ENCODE measurements around the gene MAP3K8. TPM values are rescaled to one million over a fixed set of nuclear protein-coding genes. Genes with fewer than 3 reads are reported as not detected.
"Not testable (repeated sequence)": the region's sequence is repeated elsewhere in the genome, so short reads cannot be mapped to it uniquely, and the experiment has no call there.

MAP3K8 gene
- total RNA-seq, 1 donor from 2014 or later, result 33.7 TPM

DNA sequence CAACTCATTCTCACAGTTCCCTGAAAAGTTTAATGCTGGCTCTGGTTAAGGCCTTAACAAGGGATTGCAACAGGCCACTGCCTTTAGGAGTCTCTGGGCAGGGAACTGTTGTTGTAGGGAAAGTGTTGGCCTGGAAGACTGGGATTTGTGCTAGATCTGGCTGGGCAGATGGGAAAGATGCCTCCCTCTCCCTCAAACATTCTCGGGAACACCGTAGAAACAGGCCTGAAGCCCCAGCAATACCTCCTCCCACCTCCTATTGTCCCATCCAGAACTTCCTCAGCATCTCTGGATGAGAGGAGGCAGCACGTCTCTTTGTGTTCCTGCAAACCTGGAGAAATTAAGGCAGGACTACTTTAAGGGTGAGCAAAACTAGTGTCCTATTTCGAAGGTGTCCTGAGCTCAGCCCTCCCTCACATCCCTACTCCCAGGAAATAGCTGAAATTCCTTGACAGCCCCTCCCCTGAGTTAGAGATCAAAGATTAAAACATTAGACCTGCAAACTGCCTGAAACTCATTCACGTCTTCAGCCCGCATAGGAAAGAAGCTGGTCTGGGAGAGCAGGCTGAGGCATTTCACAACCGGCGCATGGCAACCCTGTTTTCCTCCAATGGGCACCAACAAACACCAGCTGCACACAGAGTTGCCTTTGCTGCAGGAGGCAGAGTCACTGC lies 10.9 kb upstream of the MAP3K8 start:
- intact Hi-C loops (cut with DNase I), result no loop called here
- H3K27me3 ChIP-seq, result no peaks in the 10 kb centered on the region
- H3K4me1 ChIP-seq, result peaks cover 38% of the 10 kb centered on the region
- no peaks in the 10 kb centered on the region for H3K36me3 ChIP-seq
- TF ChIP-seq, protein P1, sequence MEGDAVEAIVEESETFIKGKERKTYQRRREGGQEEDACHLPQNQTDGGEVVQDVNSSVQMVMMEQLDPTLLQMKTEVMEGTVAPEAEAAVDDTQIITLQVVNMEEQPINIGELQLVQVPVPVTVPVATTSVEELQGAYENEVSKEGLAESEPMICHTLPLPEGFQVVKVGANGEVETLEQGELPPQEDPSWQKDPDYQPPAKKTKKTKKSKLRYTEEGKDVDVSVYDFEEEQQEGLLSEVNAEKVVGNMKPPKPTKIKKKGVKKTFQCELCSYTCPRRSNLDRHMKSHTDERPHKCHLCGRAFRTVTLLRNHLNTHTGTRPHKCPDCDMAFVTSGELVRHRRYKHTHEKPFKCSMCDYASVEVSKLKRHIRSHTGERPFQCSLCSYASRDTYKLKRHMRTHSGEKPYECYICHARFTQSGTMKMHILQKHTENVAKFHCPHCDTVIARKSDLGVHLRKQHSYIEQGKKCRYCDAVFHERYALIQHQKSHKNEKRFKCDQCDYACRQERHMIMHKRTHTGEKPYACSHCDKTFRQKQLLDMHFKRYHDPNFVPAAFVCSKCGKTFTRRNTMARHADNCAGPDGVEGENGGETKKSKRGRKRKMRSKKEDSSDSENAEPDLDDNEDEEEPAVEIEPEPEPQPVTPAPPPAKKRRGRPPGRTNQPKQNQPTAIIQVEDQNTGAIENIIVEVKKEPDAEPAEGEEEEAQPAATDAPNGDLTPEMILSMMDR (IDR thresholded peaks at IDR 0.05), result no peak
- H3K27ac ChIP-seq, result peak overlapping the region; percentile 68
- H3K4me3 ChIP-seq, result no peak overlapping the region
- ATAC-seq (peak; percentile 91), DNase-seq (peak; percentile 80)
- no peaks in the 10 kb centered on the region for H3K9me3 ChIP-seq

DNA sequence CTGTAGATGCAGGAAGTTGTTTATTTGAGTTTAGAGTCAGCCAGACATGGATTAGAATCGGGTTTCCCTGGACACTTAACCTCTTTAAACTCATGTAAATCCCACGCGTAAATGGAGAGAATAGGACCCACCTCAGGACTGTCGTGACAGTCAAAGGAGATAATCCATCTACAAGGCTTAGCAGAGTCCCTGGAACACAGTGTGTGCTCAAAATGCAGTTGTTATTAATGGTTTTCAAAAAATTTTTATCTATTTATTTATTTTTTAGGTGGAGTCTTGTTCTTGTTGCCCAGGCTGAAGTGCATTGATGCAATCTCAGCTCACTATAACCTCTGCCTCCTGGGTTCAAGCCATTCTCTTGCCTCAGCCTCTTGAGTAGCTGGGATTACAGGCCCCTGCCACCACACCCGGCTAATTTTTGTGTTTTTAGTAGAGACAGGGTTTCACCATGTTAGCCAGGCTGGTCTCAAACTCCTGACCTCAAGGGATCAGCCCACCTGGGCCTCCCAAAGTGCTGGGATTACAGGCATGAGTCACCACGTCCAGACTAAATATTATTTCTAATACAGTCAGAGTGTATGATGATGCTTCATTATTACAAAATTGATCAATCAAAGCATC lies 10.2 kb upstream of the MAP3K8 start:
- Histone ChIP-seq H3K27ac (peak overlapping the region; percentile 68), H3K4me1 (peaks cover 32% of the 10 kb centered on the region)
- intact Hi-C loops (cut with DNase I); H3K36me3 ChIP-seq; H3K9me3 ChIP-seq; H3K4me3 ChIP-seq; ATAC-seq; H3K27me3 ChIP-seq; DNase-seq: not testable (repeated sequence)

DNA sequence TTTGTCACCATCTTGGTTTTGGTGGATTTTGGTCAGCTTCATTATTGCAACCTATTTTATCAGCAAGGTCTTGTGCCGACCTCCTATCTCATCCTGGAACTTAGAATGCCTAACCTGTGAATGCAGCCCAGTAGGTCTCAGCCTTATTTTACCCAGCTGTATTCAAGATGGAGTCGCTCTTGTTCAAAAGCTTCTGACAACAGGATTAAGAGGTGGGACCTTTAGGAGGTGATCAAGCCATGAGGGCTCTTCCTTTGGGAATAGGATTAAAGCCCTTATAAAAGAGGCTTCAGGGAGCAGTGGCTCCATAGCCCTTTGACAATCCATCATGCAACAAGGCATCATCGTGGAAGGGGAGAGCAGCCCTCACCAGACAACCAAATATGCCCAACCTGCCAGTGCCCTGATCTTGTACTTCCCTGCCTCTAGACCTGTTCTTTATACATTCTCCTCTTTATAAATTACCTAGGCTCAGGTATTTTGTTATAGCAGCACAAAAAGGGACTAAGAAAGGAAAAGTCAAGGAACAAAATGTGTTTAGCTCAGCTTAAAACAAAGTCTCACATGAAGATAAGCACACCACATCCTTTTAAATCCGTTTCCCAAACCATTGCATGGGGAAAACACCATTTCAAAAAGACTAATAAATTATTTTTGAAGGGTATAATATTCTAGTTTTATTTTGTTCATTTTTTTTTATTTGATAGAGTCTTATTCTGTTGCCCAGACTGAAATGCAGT lies 8.5 kb upstream of the MAP3K8 start:
- no peaks in the 10 kb centered on the region for H3K9me3 ChIP-seq
- H3K27ac ChIP-seq, result no peak overlapping the region
- H3K4me3 ChIP-seq, result no peak overlapping the region
- intact Hi-C loops (cut with DNase I), result no loop called here
- H3K27me3 ChIP-seq, result no peaks in the 10 kb centered on the region
- ATAC-seq, result no peak
- no peak for DNase-seq
- TF ChIP-seq, protein P1 (IDR thresholded peaks at IDR 0.05), result no peak
- peaks cover 24% of the 10 kb centered on the region for H3K4me1 ChIP-seq
- no peaks in the 10 kb centered on the region for H3K36me3 ChIP-seq

DNA sequence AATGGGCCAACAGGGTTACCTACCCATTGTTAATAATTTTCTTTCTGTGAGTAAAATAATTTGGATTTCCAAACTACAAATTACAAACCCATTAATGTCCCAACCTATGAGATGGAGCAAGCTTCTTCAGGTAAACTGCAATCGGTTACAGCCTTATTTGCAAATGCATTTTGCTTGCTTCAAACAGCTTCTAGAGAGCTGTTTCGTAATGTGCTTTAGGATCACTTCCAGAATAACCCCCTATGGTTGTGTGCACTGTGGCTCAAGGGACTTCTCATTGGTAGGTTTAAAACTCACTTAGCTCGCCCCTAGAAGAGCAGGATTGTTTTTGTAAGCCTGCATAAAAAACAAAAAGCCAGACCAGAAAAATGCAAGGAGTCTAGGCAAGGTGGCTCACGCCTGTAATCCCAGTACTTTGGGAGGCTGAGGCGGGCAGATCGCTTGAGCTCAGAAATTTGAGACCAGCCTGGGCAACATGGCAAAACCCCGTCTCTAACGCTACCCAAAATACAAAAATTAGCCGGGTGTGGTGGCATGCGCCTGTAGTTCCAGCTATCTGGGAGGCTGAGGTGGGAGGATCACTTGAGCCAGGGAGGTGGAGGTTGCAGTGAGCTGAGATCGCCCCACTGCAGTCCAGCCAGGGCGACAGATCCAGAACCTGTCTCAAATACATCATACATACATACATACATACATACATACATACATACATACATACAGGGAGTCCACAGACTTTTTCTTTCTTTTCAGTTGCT lies 3.3 kb upstream of the MAP3K8 start:
- Histone ChIP-seq H3K4me3 (peak overlapping the region; percentile 1), H3K9me3 (no peaks in the 10 kb centered on the region), H3K27me3 (no peaks in the 10 kb centered on the region), H3K27ac (peak overlapping the region; percentile 74), H3K36me3 (no peaks in the 10 kb centered on the region), H3K4me1 (peaks cover 20% of the 10 kb centered on the region)
- TF ChIP-seq, protein P1 (IDR thresholded peaks at IDR 0.05), result no peak
- ATAC-seq (no peak), DNase-seq (no peak)
- intact Hi-C loops (cut with DNase I), result no loop called here

DNA sequence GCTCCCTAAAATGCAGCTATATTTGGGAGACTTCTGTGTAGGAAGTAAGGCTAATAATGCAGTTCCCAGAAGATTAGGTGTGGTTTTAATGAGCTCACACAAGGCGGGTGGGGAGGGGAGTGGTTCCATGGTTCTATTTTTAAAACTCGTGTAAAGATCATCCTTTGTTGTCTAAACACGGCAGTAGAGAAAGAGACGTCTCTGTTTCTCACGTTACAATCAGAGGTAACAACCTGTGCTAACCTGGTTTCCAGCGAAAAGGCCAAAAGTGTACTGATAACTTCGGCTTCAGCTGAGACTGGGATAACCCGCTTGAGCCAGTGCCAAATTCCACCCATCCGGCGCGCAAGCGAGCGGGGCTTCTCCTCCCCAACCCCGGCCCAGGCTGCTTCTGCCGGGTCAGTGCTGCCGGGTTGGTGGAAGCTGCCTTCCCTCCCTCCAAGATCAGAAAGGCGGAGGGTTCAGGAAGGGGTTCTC lies 2.5 kb upstream of the MAP3K8 start:
- Histone ChIP-seq H3K27ac (peak overlapping the region; percentile 74), H3K27me3 (no peaks in the 10 kb centered on the region), H3K4me1 (peaks cover 23% of the 10 kb centered on the region), H3K9me3 (no peaks in the 10 kb centered on the region), H3K36me3 (no peaks in the 10 kb centered on the region), H3K4me3 (peak overlapping the region; percentile 1)
- DNase-seq (no peak), ATAC-seq (no peak)
- intact Hi-C loops (cut with DNase I), result no loop called here
- TF ChIP-seq, protein P1 (IDR thresholded peaks at IDR 0.05), result no peak

All from upper lobe of right lung (tissue), 1 donor.